ENCODE measurements around the gene TAF8. TPM values are rescaled to one million over a fixed set of nuclear protein-coding genes. Genes with fewer than 3 reads are reported as not detected.

Gene TAF8
- total RNA-seq, 1 donor from 2014 or later: 28.9 TPM

GRCh38 chr6:42084889-42085288 is 34.6 kb downstream of the TAF8 start:
- H3K27ac Mint-ChIP-seq (ENCODE audit: unreplicated experiment): no peak overlapping the region
- H3K9me3 Mint-ChIP-seq: no peaks in the 10 kb centered on the region
- no peaks in the 10 kb centered on the region for H3K4me1 Mint-ChIP-seq
- no peak for DNase-seq (ENCODE audit: low read depth, low spot score)
- no peak overlapping the region for H3K4me3 Mint-ChIP-seq
- H3K36me3 Mint-ChIP-seq (ENCODE audit: low read depth): no peaks in the 10 kb centered on the region
- TF ChIP-seq CTCF (conservative IDR thresholded peaks at IDR 0.05): peak; percentile 32
- H3K27me3 Mint-ChIP-seq (ENCODE audit: low read depth): no peaks in the 10 kb centered on the region

- no peak for DNase-seq (ENCODE audit: low read depth, low spot score)
- TF ChIP-seq CTCF (conservative IDR thresholded peaks at IDR 0.05): peak; percentile 36
- H3K27me3 Mint-ChIP-seq (ENCODE audit: low read depth): no peaks in the 10 kb centered on the region
- no peaks in the 10 kb centered on the region for H3K4me1 Mint-ChIP-seq
- H3K36me3 Mint-ChIP-seq (ENCODE audit: low read depth): no peaks in the 10 kb centered on the region
- no peak overlapping the region for H3K4me3 Mint-ChIP-seq
- peak overlapping the region; percentile 81 for H3K27ac Mint-ChIP-seq (ENCODE audit: unreplicated experiment)
- no peaks in the 10 kb centered on the region for H3K9me3 Mint-ChIP-seq
Measured at GRCh38 chr6:42086046-42087035, 36.0 kb downstream of the TAF8 start.

GRCh38 chr6:42088101-42088591 is 37.8 kb downstream of the TAF8 start:
- Mint-ChIP-seq H3K4me3 (no peak overlapping the region), H3K9me3 (no peaks in the 10 kb centered on the region), H3K27ac (ENCODE audit: unreplicated experiment) (no peak overlapping the region), H3K27me3 (ENCODE audit: low read depth) (no peaks in the 10 kb centered on the region), H3K36me3 (ENCODE audit: low read depth) (no peaks in the 10 kb centered on the region), H3K4me1 (no peaks in the 10 kb centered on the region)
- TF ChIP-seq CTCF (conservative IDR thresholded peaks at IDR 0.05): no peak
- DNase-seq (ENCODE audit: low read depth, low spot score): no peak

- H3K9me3 Mint-ChIP-seq: no peaks in the 10 kb centered on the region
- H3K4me3 Mint-ChIP-seq: no peak overlapping the region
- no peaks in the 10 kb centered on the region for H3K27me3 Mint-ChIP-seq (ENCODE audit: low read depth)
- H3K4me1 Mint-ChIP-seq: no peaks in the 10 kb centered on the region
- peak overlapping the region; percentile 4 for H3K27ac Mint-ChIP-seq (ENCODE audit: unreplicated experiment)
- no peak for DNase-seq (ENCODE audit: low read depth, low spot score)
- TF ChIP-seq CTCF (conservative IDR thresholded peaks at IDR 0.05): no peak
- H3K36me3 Mint-ChIP-seq (ENCODE audit: low read depth): no peaks in the 10 kb centered on the region
Measured at GRCh38 chr6:42090819-42091717, 40.7 kb downstream of the TAF8 start.

GRCh38 chr6:42091718-42092023 is 41.3 kb downstream of the TAF8 start:
- TF ChIP-seq CTCF (conservative IDR thresholded peaks at IDR 0.05): no peak
- no peaks in the 10 kb centered on the region for H3K36me3 Mint-ChIP-seq (ENCODE audit: low read depth)
- H3K9me3 Mint-ChIP-seq: no peaks in the 10 kb centered on the region
- no peak overlapping the region for H3K4me3 Mint-ChIP-seq
- no peaks in the 10 kb centered on the region for H3K27me3 Mint-ChIP-seq (ENCODE audit: low read depth)
- H3K27ac Mint-ChIP-seq (ENCODE audit: unreplicated experiment): peak overlapping the region; percentile 16
- H3K4me1 Mint-ChIP-seq: no peaks in the 10 kb centered on the region
- DNase-seq (ENCODE audit: low read depth, low spot score): no peak

Measured in neural crest cell (in vitro differentiated cells).